Endothelial cell of umbilical vein (primary cell): Measurements from ENCODE around the gene BCOR. TPM values are rescaled to one million over a fixed set of nuclear protein-coding genes. Genes with fewer than 3 reads are reported as not detected.

ENCODE experiments used
- BruUV-seq: library from RNA; stranded (reverse); fragments of 400-500 nt; replicated peaks from 2 replicates; lab custom pipeline; 2021; lab: Mats Ljungman, UMichigan
- CTCF ChIA-PET: fragments of 300-600, 350-600 bp; sonication (Branson Sonifier 250); formaldehyde crosslinking; loops from one replicate; lab custom pipeline; 2021; ENCODE audit warnings: antibody characterized with exemption, inconsistent platforms; lab: Charles Lee
- POLR2A ChIA-PET: fragments of 300-600, 350-600 bp; sonication (Branson Sonifier 250); formaldehyde crosslinking; loops from one replicate; lab custom pipeline; 2021; ENCODE audit warnings: antibody characterized with exemption, inconsistent platforms; lab: Charles Lee
- DNase-seq: peaks from one replicate; pipeline ENCODE4 v3.0.0-alpha.2; 2011; ENCODE audit warnings: low read depth, low spot score
- FAIRE-seq: peaks from 2 replicates; lab custom pipeline; 2011; peaks lifted over from hg19 to GRCh38; lab: Jason Lieb, UNC
- H2AFZ ChIP-seq: 2 replicates; pipeline ENCODE4 v1.6.0; 2012; ENCODE audit warnings: low read depth, low read length, control low read depth, inconsistent platforms
- H3K27ac ChIP-seq: 2 replicates; pipeline ENCODE4 v1.5.1; 2011; ENCODE audit warnings: low read depth, mild to moderate bottlenecking, control low read depth, low read length, moderate library complexity; ENCODE audit not compliant: insufficient read depth
- H3K27me3 ChIP-seq, 2 experiments: 2 replicates each; pipeline versions ENCODE4 v1.6.0 to v1.6.1; 2011; ENCODE audit warnings: low read length in 2 of 2, mixed read lengths in 1 of 2; ENCODE audit not compliant: control insufficient read depth in 2 of 2, insufficient read depth in 2 of 2
- H3K36me3 ChIP-seq, 2 experiments: 2 replicates in 1 of 2; 3 replicates in 1 of 2; pipeline ENCODE4 v1.5.1; 2011; ENCODE audit warnings: low read length in 2 of 2, mild to moderate bottlenecking in 1 of 2, moderate library complexity in 1 of 2; ENCODE audit not compliant: control insufficient read depth in 2 of 2, insufficient read depth in 2 of 2; ENCODE audit errors: extremely low read depth in 1 of 2
- H3K4me1 ChIP-seq: 3 replicates; pipeline ENCODE4 v1.5.1; 2011; ENCODE audit warnings: mild to moderate bottlenecking, low read length; ENCODE audit not compliant: control insufficient read depth, insufficient read depth; ENCODE audit errors: extremely low read depth
- H3K4me2 ChIP-seq: 2 replicates; pipeline ENCODE4 v1.6.1; 2011; ENCODE audit warnings: low read length, control low read depth, mixed read lengths; ENCODE audit not compliant: insufficient read depth
- H3K4me3 ChIP-seq, 3 experiments: fragments of 200-600 bp in 1 of 3; sonication (generic), shearing (Covaris generic) in 1 of 3; replicated peaks in 1 of 3; 2 replicates each; pipeline ENCODE4 v1.5.1; 2011 to 2016; ENCODE audit warnings: control low read depth in 3 of 3, low read length in 3 of 3, mild to moderate bottlenecking in 2 of 3, inconsistent platforms in 1 of 3, low read depth in 1 of 3, moderate library complexity in 1 of 3; ENCODE audit not compliant: insufficient read depth in 1 of 3
- H3K79me2 ChIP-seq: 2 replicates; pipeline ENCODE4 v1.6.0; 2012; ENCODE audit warnings: low read length, inconsistent platforms; ENCODE audit not compliant: control insufficient read depth, insufficient read depth
- H3K9ac ChIP-seq: replicated peaks from 2 replicates; pipeline ENCODE3; 2011; ENCODE audit warnings: low read length, control low read depth; ENCODE audit not compliant: insufficient read depth; ENCODE audit errors: extremely low read depth
- H3K9me1 ChIP-seq: replicated peaks from 3 replicates; pipeline ENCODE4 v1.6.0; 2011; ENCODE audit warnings: mild to moderate bottlenecking, low read length; ENCODE audit not compliant: control insufficient read depth, insufficient read depth; ENCODE audit errors: extremely low read depth
- H3K9me3 ChIP-seq: replicated peaks from 2 replicates; pipeline ENCODE4 v1.5.1; 2012; ENCODE audit warnings: low read length, inconsistent platforms; ENCODE audit not compliant: control insufficient read depth, insufficient read depth
- H4K20me1 ChIP-seq: replicated peaks from 2 replicates; pipeline ENCODE3; 2011; ENCODE audit warnings: mild to moderate bottlenecking, low read length; ENCODE audit not compliant: control insufficient read depth, insufficient read depth; ENCODE audit errors: extremely low read depth
- EZH2 ChIP-seq: IDR thresholded peaks from 2 replicates; pipeline ENCODE4 v1.6.1; 2012; ENCODE audit warnings: borderline replicate concordance, low read depth, mild to moderate bottlenecking, moderate library complexity, low read length, inconsistent platforms; ENCODE audit not compliant: severe bottlenecking
- FOS ChIP-seq: IDR thresholded peaks from 2 replicates; pipeline ENCODE4 v1.6.1; 2011; ENCODE audit warnings: mild to moderate bottlenecking, low read length, moderate library complexity, borderline replicate concordance; ENCODE audit not compliant: insufficient read depth
- GATA2 ChIP-seq: IDR thresholded peaks from 2 replicates; pipeline ENCODE4 v1.7.0; 2011; ENCODE audit warnings: low read depth, mild to moderate bottlenecking, moderate library complexity, mixed read lengths, low read length; ENCODE audit not compliant: insufficient read length, insufficient read depth
- JUN ChIP-seq: IDR thresholded peaks from 2 replicates; pipeline ENCODE4 v1.6.1; 2011; ENCODE audit warnings: borderline replicate concordance, low read depth; ENCODE audit not compliant: insufficient read length, insufficient read depth
- MYC ChIP-seq: IDR thresholded peaks from one replicate; pipeline ENCODE4 v1.6.1; 2011; ENCODE audit warnings: mild to moderate bottlenecking, low read depth, low read length
- POLR2A ChIP-seq: IDR thresholded peaks from 2 replicates; pipeline ENCODE4 v1.6.1; 2012; ENCODE audit warnings: low read depth, mild to moderate bottlenecking, control low read depth, low read length
- POLR2AphosphoS5 ChIP-seq: IDR thresholded peaks from 2 replicates; pipeline ENCODE4 v1.6.1; 2012; ENCODE audit warnings: low read depth, mild to moderate bottlenecking, control low read depth, low read length, moderate library complexity; ENCODE audit not compliant: insufficient read depth
- dilution Hi-C: fragments of 300-500 bp; cut with MboI; formaldehyde crosslinking; loops from one replicate; pipeline ENCODE4 v1.15.0; 2019; ENCODE audit warnings: low sequenced_read_pairs; ENCODE audit not compliant: extremely low pct_ligation_motif_present
- intact Hi-C: fragments of 100-400 bp; cut with micrococcal nuclease; formaldehyde crosslinking; loops from one replicate; pipeline ENCODE4 v1.10.0; 2022
- polyA plus RNA-seq, 4 experiments: library from polyadenylated mRNA; depleted of rRNA in 3 of 4; stranded (reverse) in 3 of 4; unstranded in 1 of 4; fragments of >200 nt; gene quantifications; 2 replicates each; pipeline versions ENCODE4 v1.2.1 to v1.2.3, GENCODE V29; 2011 to 2012; ENCODE audit warnings: missing spikeins in 1 of 4
- total RNA-seq: library from RNA; stranded (reverse); gene quantifications from 2 replicates; pipeline ENCODE4 v1.2.3, GENCODE V29; 2021
- TF ChIP-seq, protein P1 (sequence below): IDR thresholded peaks from 2 replicates; pipeline ENCODE4 v1.6.1; 2011; ENCODE audit not compliant: insufficient read depth, insufficient read length
- TF ChIP-seq, protein P2 (sequence below), 2 donors: IDR thresholded peaks; 1 replicate in 1 of 2; 2 replicates in 1 of 2; pipeline ENCODE4 v1.5.1; 2011; ENCODE audit warnings: low read length in 2 of 2, mild to moderate bottlenecking in 2 of 2, moderate library complexity in 2 of 2, control low read depth in 1 of 2, inconsistent platforms in 1 of 2, low read depth in 1 of 2; ENCODE audit not compliant: insufficient read depth in 1 of 2; ENCODE audit errors: extremely low read depth in 1 of 2

BCOR gene
- total and polyA plus RNA-seq, 2 donors (not counting 3 experiments of a cell fraction or from before 2014, with no cell fraction given) = 10.1 to 24.2 TPM

DNA sequence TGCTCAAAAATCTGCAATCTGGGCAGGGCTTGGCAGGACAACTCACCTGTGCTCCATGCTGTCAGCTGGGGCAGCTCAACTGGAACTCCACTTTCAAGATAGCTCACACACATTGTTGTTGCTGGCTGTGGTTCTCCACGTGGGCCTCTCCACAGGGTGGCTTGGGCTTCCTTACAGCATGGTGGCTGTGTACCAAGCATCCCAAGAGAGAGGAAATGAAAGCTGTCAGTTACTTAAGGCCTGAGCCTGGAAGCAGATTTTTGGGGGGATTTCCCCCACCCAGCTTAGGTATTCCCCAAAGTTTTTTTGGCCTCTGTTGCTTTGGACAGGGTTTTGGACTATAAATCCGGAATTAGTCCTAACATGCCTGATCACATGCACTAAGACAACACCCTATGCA, 81.0 kb downstream of the BCOR start:
- Histone ChIP-seq H3K9me1 (no peaks in the 10 kb centered on the region), H3K9ac (no peak overlapping the region), H3K4me3 (no peak overlapping the region), H3K79me2 (no peaks in the 10 kb centered on the region), H4K20me1 (no peaks in the 10 kb centered on the region), H3K4me2 (no peak overlapping the region), H3K27ac (no peak overlapping the region), H3K36me3 (no peaks in the 10 kb centered on the region), H3K27me3 (no peaks in the 10 kb centered on the region), H2AFZ (no peak overlapping the region), H3K4me1 (peaks cover 16% of the 10 kb centered on the region), H3K9me3 (no peaks in the 10 kb centered on the region)
- no peak for DNase-seq
- no TSS peak for BruUV-seq
- dilution Hi-C loops = no loop called here
- TF ChIP-seq POLR2A (no peak), POLR2AphosphoS5 (no peak)
- TF ChIP-seq, protein P1, sequence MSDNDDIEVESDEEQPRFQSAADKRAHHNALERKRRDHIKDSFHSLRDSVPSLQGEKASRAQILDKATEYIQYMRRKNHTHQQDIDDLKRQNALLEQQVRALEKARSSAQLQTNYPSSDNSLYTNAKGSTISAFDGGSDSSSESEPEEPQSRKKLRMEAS = no peak
- TF ChIP-seq, protein P2, sequence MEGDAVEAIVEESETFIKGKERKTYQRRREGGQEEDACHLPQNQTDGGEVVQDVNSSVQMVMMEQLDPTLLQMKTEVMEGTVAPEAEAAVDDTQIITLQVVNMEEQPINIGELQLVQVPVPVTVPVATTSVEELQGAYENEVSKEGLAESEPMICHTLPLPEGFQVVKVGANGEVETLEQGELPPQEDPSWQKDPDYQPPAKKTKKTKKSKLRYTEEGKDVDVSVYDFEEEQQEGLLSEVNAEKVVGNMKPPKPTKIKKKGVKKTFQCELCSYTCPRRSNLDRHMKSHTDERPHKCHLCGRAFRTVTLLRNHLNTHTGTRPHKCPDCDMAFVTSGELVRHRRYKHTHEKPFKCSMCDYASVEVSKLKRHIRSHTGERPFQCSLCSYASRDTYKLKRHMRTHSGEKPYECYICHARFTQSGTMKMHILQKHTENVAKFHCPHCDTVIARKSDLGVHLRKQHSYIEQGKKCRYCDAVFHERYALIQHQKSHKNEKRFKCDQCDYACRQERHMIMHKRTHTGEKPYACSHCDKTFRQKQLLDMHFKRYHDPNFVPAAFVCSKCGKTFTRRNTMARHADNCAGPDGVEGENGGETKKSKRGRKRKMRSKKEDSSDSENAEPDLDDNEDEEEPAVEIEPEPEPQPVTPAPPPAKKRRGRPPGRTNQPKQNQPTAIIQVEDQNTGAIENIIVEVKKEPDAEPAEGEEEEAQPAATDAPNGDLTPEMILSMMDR (IDR thresholded peaks at IDR 0.05; ENCODE audit: extremely low read depth in 1 of 2, insufficient read depth in 1 of 2, low read depth in 1 of 2, low read length in 2 of 2) = no peak
- ChIA-PET CTCF (no interaction called here), POLR2A (interaction anchor here (0.7 kb wide), 1 partner anchor 257 kb away, joined by 3 read pairs; no protein-coding TSS in a partner anchor)
- FAIRE-seq = no peak
- intact Hi-C loops = no loop called here

DNA sequence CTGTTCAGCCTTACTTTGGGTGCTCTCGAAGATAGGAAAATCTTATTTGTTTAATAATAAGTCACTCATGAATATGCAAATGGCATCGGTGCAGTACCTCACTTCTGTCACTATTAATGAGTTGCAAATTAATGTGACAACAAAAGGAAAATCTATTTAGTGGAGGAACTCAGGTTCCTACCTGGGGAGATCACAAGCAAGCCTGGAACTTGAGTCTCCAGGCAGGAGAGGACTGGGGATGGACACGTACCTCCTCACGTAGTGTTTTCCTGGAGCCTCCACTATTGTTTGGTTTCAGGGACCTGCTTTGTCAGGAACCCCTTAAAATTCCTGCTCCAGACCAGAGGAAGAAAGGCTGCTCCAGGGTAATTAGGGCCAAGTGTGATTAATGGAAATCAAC, 82.1 kb downstream of the BCOR start:
- Histone ChIP-seq H3K27me3 (no peaks in the 10 kb centered on the region), H3K36me3 (no peaks in the 10 kb centered on the region), H3K4me3 (no peak overlapping the region), H3K27ac (no peak overlapping the region), H3K79me2 (no peaks in the 10 kb centered on the region), H3K9me1 (no peaks in the 10 kb centered on the region), H3K9me3 (no peaks in the 10 kb centered on the region), H3K9ac (no peak overlapping the region), H2AFZ (no peak overlapping the region), H4K20me1 (no peaks in the 10 kb centered on the region), H3K4me1 (peaks cover 26% of the 10 kb centered on the region), H3K4me2 (no peak overlapping the region)
- POLR2A ChIA-PET = no interaction called here
- FAIRE-seq (no peak), DNase-seq (no peak)
- dilution Hi-C loops = no loop called here
- no TSS peak for BruUV-seq
- CTCF ChIA-PET = no interaction called here
- intact Hi-C loops = no loop called here
- TF ChIP-seq POLR2AphosphoS5 = no peak
- TF ChIP-seq MYC = no peak
- TF ChIP-seq FOS = no peak
- TF ChIP-seq, protein P2 (IDR thresholded peaks at IDR 0.05; ENCODE audit: extremely low read depth in 1 of 2, insufficient read depth in 1 of 2, low read depth in 1 of 2, low read length in 2 of 2) = no peak
- no peak for TF ChIP-seq GATA2
- TF ChIP-seq, protein P1 = no peak
- TF ChIP-seq JUN = no peak
- no peak for TF ChIP-seq POLR2A
- no peak for TF ChIP-seq EZH2
